Activated naive CD4-positive, alpha-beta T cell treated with anti-CD3 and anti-CD28 coated beads for 36 hours (primary cell): Measurements from ENCODE around the gene HMCES. TPM values are rescaled to one million over a fixed set of nuclear protein-coding genes. Genes with fewer than 3 reads are reported as not detected.
"Not testable (repeated sequence)": the region's sequence is repeated elsewhere in the genome, so short reads cannot be mapped to it uniquely, and the experiment has no call there.

Experiments used
- CTCF ChIA-PET: fragments of 350-600 bp; sonication (Branson Sonifier 250); formaldehyde crosslinking; loops from one replicate; lab custom pipeline; 2021; ENCODE audit warnings: antibody characterized with exemption; lab: Charles Lee
- DNase-seq: peaks from one replicate; pipeline ENCODE4 v3.0.0-alpha.2; 2020
- H3K27ac Mint-ChIP-seq: one replicate; pipeline ENCODE4 v1.8.0; 2021; ENCODE audit warnings: mild to moderate bottlenecking, mixed read lengths
- H3K27me3 Mint-ChIP-seq: one replicate; pipeline ENCODE4 v1.8.0; 2021; ENCODE audit warnings: low read depth, mixed read lengths
- H3K36me3 Mint-ChIP-seq: one replicate; pipeline ENCODE4 v1.8.0; 2021; ENCODE audit warnings: low read depth, mixed read lengths
- H3K4me1 Mint-ChIP-seq: one replicate; pipeline ENCODE4 v1.8.0; 2021; ENCODE audit warnings: low read depth, mixed read lengths
- H3K4me3 Mint-ChIP-seq: one replicate; pipeline ENCODE4 v1.8.0; 2021; ENCODE audit warnings: mild to moderate bottlenecking, moderate library complexity, mixed read lengths
- H3K9me3 Mint-ChIP-seq: one replicate; pipeline ENCODE4 v1.8.0; 2021; ENCODE audit warnings: mixed read lengths
- intact Hi-C: fragments of 100-400 bp; cut with micrococcal nuclease; formaldehyde crosslinking; loops from one replicate; pipeline ENCODE4 v1.15.1; 2023
- total RNA-seq, 2 experiments: library from RNA; stranded (reverse); gene quantifications; one replicate each; pipeline ENCODE4 v1.2.3, GENCODE V29; 2021

Gene HMCES
- total RNA-seq, 2 experiments from 2014 or later: 35.0 to 35.8 TPM

- intact Hi-C loops: no loop called here
- Mint-ChIP-seq H3K36me3 (no peaks in the 10 kb centered on the region), H3K9me3 (no peaks in the 10 kb centered on the region), H3K27me3 (no peaks in the 10 kb centered on the region), H3K4me1 (no peaks in the 10 kb centered on the region), H3K27ac (no peak overlapping the region), H3K4me3 (no peak overlapping the region)
- CTCF ChIA-PET: interaction anchor here (1.2 to 1.6 kb wide), 2 partner anchors 8 to 10 kb away, joined by 3 to 6 read pairs; a partner anchor contains a TSS
- no peak for DNase-seq
Observed at GRCh38 chr3:129326595-129326994, 47.9 kb downstream of the HMCES start.

- intact Hi-C loops: no loop called here
- H3K36me3 Mint-ChIP-seq: no peaks in the 10 kb centered on the region
Observed at GRCh38 chr3:129327510-129327909, 48.8 kb downstream of the HMCES start.

GRCh38 chr3:129329858-129330257, 51.2 kb downstream of the HMCES start:
- no peaks in the 10 kb centered on the region for H3K9me3 Mint-ChIP-seq
- no peak for DNase-seq
- intact Hi-C loops: no loop called here
- no peak overlapping the region for H3K27ac Mint-ChIP-seq
- H3K4me3 Mint-ChIP-seq: no peak overlapping the region
- no peaks in the 10 kb centered on the region for H3K4me1 Mint-ChIP-seq
- CTCF ChIA-PET: interaction anchor here (1.4 kb wide), 1 partner anchor 19 kb away, joined by 4 read pairs; no protein-coding TSS in a partner anchor
- no peaks in the 10 kb centered on the region for H3K36me3 Mint-ChIP-seq
- H3K27me3 Mint-ChIP-seq: no peaks in the 10 kb centered on the region

More at GRCh38 chr3:129327510-129327909, 48.8 kb downstream of the HMCES start:
- no peaks in the 10 kb centered on the region for H3K9me3 Mint-ChIP-seq
- no peaks in the 10 kb centered on the region for H3K4me1 Mint-ChIP-seq
- no peak overlapping the region for H3K27ac Mint-ChIP-seq
- CTCF ChIA-PET: interaction anchor here (0.6 to 1.6 kb wide), 5 partner anchors 8 to 1589 kb away, joined by 3 to 6 read pairs (median 3); a partner anchor contains a TSS
- H3K4me3 Mint-ChIP-seq: no peak overlapping the region
- no peaks in the 10 kb centered on the region for H3K27me3 Mint-ChIP-seq
- no peak for DNase-seq

- CTCF ChIA-PET: interaction anchor here (0.9 kb wide), 1 partner anchor 14 kb away, joined by 6 read pairs; a partner anchor contains a TSS
- Mint-ChIP-seq H3K4me3 (no peak overlapping the region), H3K36me3 (no peaks in the 10 kb centered on the region), H3K4me1 (no peaks in the 10 kb centered on the region), H3K27ac (no peak overlapping the region), H3K9me3 (no peaks in the 10 kb centered on the region), H3K27me3 (no peaks in the 10 kb centered on the region)
- intact Hi-C loops: no loop called here
- no peak for DNase-seq
Observed at GRCh38 chr3:129330409-129330808, 51.7 kb downstream of the HMCES start.

- Mint-ChIP-seq H3K4me3 (no peak overlapping the region), H3K4me1 (no peaks in the 10 kb centered on the region), H3K36me3 (no peaks in the 10 kb centered on the region), H3K27me3 (no peaks in the 10 kb centered on the region), H3K9me3 (no peaks in the 10 kb centered on the region), H3K27ac (no peak overlapping the region)
- intact Hi-C loops: no loop called here
- CTCF ChIA-PET: no interaction called here
- DNase-seq: no peak
Observed at GRCh38 chr3:129333891-129334290, 55.2 kb downstream of the HMCES start.

- DNase-seq: no peak
- Mint-ChIP-seq H3K27me3 (no peaks in the 10 kb centered on the region), H3K4me1 (no peaks in the 10 kb centered on the region), H3K36me3 (no peaks in the 10 kb centered on the region), H3K27ac (no peak overlapping the region), H3K9me3 (no peaks in the 10 kb centered on the region), H3K4me3 (no peak overlapping the region)
- intact Hi-C loops: no loop called here
- CTCF ChIA-PET: interaction anchor here (0.6 to 1.3 kb wide), 3 partner anchors 64 to 366 kb away, joined by 3 read pairs; no protein-coding TSS in a partner anchor
Observed at GRCh38 chr3:129336093-129336706, 57.5 kb downstream of the HMCES start.

- H3K27ac Mint-ChIP-seq, DNase-seq, H3K9me3 Mint-ChIP-seq, H3K4me1 Mint-ChIP-seq, H3K36me3 Mint-ChIP-seq, H3K4me3 Mint-ChIP-seq, H3K27me3 Mint-ChIP-seq, intact Hi-C loops: not testable (repeated sequence)
- CTCF ChIA-PET: interaction anchor here (1.1 kb wide), 1 partner anchor 10 kb away, joined by 3 read pairs; no protein-coding TSS in a partner anchor
Observed at GRCh38 chr3:129337719-129338118, 59.0 kb downstream of the HMCES start.

- not testable (repeated sequence) for H3K4me1 Mint-ChIP-seq
Observed at GRCh38 chr3:129339186-129339585, 60.5 kb downstream of the HMCES start.

GRCh38 chr3:129339833-129340232, 61.2 kb downstream of the HMCES start:
- intact Hi-C loops: loop anchor here (5.0 kb wide), 2 partner anchors 267 to 487 kb away; partner anchors contain the start of gene PLXND1
- H3K9me3 Mint-ChIP-seq, DNase-seq, H3K4me1 Mint-ChIP-seq, H3K4me3 Mint-ChIP-seq, H3K27ac Mint-ChIP-seq, H3K36me3 Mint-ChIP-seq, CTCF ChIA-PET: not testable (repeated sequence)
- peaks cover 14% of the 10 kb centered on the region for H3K27me3 Mint-ChIP-seq

More at GRCh38 chr3:129339186-129339585, 60.5 kb downstream of the HMCES start:
- peaks cover 12% of the 10 kb centered on the region for H3K27me3 Mint-ChIP-seq
- intact Hi-C loops, H3K4me3 Mint-ChIP-seq, CTCF ChIA-PET, H3K27ac Mint-ChIP-seq, DNase-seq, H3K36me3 Mint-ChIP-seq, H3K9me3 Mint-ChIP-seq: not testable (repeated sequence)

GRCh38 chr3:129341331-129342141, 62.9 kb downstream of the HMCES start:
- H3K9me3 Mint-ChIP-seq: no peaks in the 10 kb centered on the region
- H3K27me3 Mint-ChIP-seq: peaks cover 23% of the 10 kb centered on the region
- H3K36me3 Mint-ChIP-seq: no peaks in the 10 kb centered on the region
- no peak overlapping the region for H3K4me3 Mint-ChIP-seq
- no peak overlapping the region for H3K27ac Mint-ChIP-seq
- CTCF ChIA-PET: no interaction called here
- no peak for DNase-seq
- peaks cover 7% of the 10 kb centered on the region for H3K4me1 Mint-ChIP-seq
- intact Hi-C loops: loop anchor here (5.0 kb wide), 2 partner anchors 266 to 486 kb away; partner anchors contain the start of gene PLXND1

GRCh38 chr3:129343643-129344360, 65.1 kb downstream of the HMCES start:
- Mint-ChIP-seq H3K9me3 (no peaks in the 10 kb centered on the region), H3K4me1 (peaks cover 8% of the 10 kb centered on the region), H3K36me3 (no peaks in the 10 kb centered on the region), H3K4me3 (peak overlapping the region; percentile 34), H3K27me3 (peaks cover 24% of the 10 kb centered on the region), H3K27ac (no peak overlapping the region)
- CTCF ChIA-PET: interaction anchor here (1.0 kb wide), 1 partner anchor 10 kb away, joined by 4 read pairs; no protein-coding TSS in a partner anchor
- intact Hi-C loops: loop anchor here (5.0 kb wide), 2 partner anchors 263 to 483 kb away; partner anchors contain the start of gene PLXND1
- DNase-seq: peak; percentile 44
